Measurements from ENCODE around the gene ATP6V0C.
A peak's percentile ranks its signal among the peaks of the same experiment; 100 is the strongest.

ATP6V0C gene

GRCh38 chr16:2505695-2506094 lies 8.1 kb upstream of the ATP6V0C start:
- POLR2A ChIA-PET (ENCODE audit: low non-redundant PET) = no interaction called here
- DNase-seq (ENCODE audit: low spot score) = no peak
- no peak for TF ChIP-seq CTCF (conservative IDR thresholded peaks at IDR 0.05; ENCODE audit: low read depth)
- CTCF ChIA-PET = interaction anchor here (0.6 kb wide), 1 partner anchor 43 kb away, joined by 4 read pairs; no protein-coding TSS in a partner anchor
- H3K27ac ChIP-seq = no peak overlapping the region

GRCh38 chr16:2507052-2507659 lies 6.6 kb upstream of the ATP6V0C start:
- ChIA-PET POLR2A (ENCODE audit: low non-redundant PET) (no interaction called here), CTCF (no interaction called here)
- no peak for DNase-seq (ENCODE audit: low spot score)
- 0 out of 2 replicates have a peak overlapping the region, but pooled peaks have one; percentile 15 for H3K27ac ChIP-seq
- no peak for TF ChIP-seq CTCF (conservative IDR thresholded peaks at IDR 0.05; ENCODE audit: low read depth)

- 0 out of 2 replicates have a peak overlapping the region, but pooled peaks have one; percentile 15 for H3K27ac ChIP-seq
- no peak for DNase-seq (ENCODE audit: low spot score)
- no peak for TF ChIP-seq CTCF (conservative IDR thresholded peaks at IDR 0.05; ENCODE audit: low read depth)
- POLR2A ChIA-PET (ENCODE audit: low non-redundant PET) = no interaction called here
- CTCF ChIA-PET = interaction anchor here (0.6 kb wide), 1 partner anchor 684 kb away, joined by 7 read pairs; no protein-coding TSS in a partner anchor
Measured at GRCh38 chr16:2507665-2508064, 6.1 kb upstream of the ATP6V0C start.

- ChIA-PET POLR2A (ENCODE audit: low non-redundant PET) (no interaction called here), CTCF (interaction anchor here (0.7 kb wide), 1 partner anchor 99 kb away, joined by 4 read pairs; no protein-coding TSS in a partner anchor)
- no peak for DNase-seq (ENCODE audit: low spot score)
- no peak for TF ChIP-seq CTCF (conservative IDR thresholded peaks at IDR 0.05; ENCODE audit: low read depth)
- H3K27ac ChIP-seq = no peak overlapping the region
Measured at GRCh38 chr16:2508722-2509400, 4.9 kb upstream of the ATP6V0C start.

- no peak for DNase-seq (ENCODE audit: low spot score)
- peak overlapping the region; percentile 95; the same call in 1 of the 2 replicates for H3K27ac ChIP-seq
- TF ChIP-seq CTCF (conservative IDR thresholded peaks at IDR 0.05; ENCODE audit: low read depth) = no peak
- CTCF ChIA-PET = interaction anchor here (3.3 kb wide), 1 partner anchor 10 kb away, joined by 14 read pairs; no protein-coding TSS in a partner anchor
- POLR2A ChIA-PET (ENCODE audit: low non-redundant PET) = interaction anchor here (0.7 kb wide), 1 partner anchor 511 kb away, joined by 5 read pairs; no protein-coding TSS in a partner anchor
Measured at GRCh38 chr16:2511128-2511800, 2.5 kb upstream of the ATP6V0C start.

GRCh38 chr16:2511996-2512734 lies 1.6 kb upstream of the ATP6V0C start:
- ChIA-PET CTCF (interaction anchor here (3.3 kb wide), 1 partner anchor 11 kb away, joined by 14 read pairs; no protein-coding TSS in a partner anchor), POLR2A (ENCODE audit: low non-redundant PET) (no interaction called here)
- peak overlapping the region; percentile 95 for H3K27ac ChIP-seq
- no peak for TF ChIP-seq CTCF (conservative IDR thresholded peaks at IDR 0.05; ENCODE audit: low read depth)
- no peak for DNase-seq (ENCODE audit: low spot score)
